ENCODE measurements around the gene MEF2D.

The MEF2D gene

DNA sequence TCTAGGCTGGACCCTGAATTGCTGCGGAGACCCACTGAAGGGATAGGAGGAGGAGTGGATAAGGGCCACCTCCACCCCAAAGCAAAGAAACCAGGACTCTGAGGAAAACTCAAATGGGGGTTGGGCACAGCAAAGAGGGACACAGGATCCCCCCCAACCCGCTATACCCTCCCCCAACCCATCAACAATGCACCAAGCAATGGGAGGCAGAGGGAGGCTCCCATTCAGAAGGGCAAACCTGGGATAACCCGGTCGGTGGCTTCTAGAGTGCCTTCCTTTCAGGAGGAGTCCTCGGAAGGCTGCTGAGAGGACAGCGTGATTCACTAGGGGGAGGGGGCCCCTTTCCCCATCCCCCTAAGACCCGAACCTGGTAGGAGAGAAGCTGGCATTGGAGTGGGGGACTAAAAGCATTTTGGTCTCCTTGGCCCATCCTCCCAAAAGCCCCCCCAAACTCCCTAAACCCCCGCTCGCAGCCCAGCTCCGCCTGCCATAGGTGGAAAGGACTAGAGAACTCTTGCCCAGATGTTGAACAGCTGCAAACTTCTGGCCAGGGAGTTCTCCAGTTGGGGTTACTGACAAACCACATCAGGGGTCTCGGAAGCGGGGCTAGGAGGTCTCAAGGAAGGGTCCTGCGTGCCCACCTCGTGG lies 1.3 kb downstream of the MEF2D start:
- no peak for DNase-seq

DNA sequence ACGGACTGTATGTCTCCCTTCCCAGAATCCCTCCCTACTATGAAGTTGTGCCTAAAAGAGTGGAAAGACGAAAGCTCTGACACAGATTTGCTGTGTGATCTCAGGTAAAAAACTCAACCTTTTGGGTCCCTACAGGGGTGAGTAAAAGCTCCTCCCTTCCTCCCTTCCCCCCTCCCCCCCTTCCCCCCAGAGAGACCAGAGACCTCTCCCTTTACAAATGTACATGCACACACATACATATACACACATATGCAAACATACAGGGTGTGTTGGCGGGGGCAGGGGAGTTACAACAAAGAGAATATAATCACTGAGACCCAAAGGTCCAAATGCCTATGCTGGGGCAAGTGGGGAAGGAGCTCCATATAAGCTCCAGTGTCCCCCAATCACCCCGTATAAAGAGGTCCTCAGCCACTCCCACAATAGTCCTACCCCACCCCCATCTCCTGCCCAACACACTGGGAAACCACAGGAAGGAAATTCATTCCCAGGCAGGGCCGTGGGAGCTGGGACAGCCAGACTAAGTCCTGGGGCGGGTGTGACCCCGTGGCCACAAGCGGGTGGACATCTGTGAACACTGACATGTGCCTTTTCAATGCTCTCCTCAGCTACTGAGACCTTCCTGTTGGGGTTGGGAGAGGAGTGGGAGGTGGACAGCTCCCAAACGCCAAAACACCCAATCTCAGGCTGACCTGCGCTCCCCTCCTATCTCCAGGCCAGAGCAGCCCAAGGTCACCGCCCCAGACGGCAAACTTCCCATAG lies 2.0 kb downstream of the MEF2D start:
- no peak for DNase-seq

DNA sequence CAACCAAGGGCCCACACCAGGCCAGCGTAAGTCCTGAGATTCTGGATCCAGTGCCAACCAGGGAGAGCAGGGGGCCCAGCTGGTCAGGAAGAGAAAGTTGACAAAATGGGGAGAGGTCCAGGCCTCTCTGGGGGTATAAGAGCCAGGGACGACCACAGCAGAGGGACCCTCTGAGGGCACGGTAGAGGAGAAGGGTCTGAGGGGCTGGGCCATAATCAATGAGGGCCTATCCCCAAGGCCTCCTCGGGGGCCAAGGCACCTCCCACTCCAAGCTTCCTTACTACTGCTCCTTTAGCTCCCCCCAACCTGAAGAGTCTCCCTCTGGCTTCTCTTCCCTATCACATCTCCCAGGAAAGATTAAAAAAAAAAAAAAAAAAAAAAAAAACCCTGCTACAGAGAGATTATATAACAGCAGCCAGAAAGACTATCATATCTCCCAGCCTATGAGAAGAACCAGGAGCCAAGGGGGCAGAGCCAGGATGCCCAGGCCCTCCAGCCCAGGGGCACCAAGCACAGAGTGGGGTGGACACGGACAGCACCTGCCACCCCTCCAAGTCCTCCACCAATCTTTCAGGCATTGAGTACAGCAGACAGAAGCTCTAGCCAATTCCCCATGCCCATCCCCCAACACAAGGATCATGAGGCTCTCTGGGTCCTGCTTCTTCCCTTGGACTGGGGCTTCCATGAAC lies 2.7 kb downstream of the MEF2D start:
- DNase-seq, result no peak

DNA sequence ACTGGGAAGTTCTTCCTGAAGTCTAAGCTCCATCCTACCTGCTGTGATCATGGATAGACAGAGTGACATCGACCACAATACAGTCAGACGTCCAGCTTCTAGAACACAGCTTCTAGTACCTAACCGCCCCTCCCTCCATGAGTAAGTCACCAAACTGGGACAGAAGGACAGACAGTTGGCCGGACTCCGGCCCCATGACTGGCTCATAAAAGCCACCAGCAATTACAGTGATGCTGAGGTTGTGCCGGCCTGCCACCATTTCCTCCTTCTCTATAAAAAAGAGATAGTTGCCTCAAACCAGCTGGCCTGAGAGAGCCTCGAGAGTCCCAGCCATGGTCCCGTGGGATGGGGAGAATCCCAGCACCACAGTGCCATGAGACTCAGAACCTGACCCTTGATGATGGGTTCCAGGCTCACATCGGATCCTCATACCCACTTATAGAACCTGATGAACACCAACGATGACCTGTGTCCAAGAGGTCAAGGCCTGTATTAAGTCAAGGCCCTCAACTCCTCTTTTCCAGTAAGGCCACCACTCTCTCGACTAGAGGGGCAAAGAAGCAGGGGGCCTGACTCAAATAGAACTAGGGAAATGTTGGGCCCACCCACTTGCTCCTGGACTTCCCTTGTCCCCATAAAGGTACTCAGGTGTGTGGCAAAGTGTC lies 3.4 kb downstream of the MEF2D start:
- no peak for DNase-seq

DNA sequence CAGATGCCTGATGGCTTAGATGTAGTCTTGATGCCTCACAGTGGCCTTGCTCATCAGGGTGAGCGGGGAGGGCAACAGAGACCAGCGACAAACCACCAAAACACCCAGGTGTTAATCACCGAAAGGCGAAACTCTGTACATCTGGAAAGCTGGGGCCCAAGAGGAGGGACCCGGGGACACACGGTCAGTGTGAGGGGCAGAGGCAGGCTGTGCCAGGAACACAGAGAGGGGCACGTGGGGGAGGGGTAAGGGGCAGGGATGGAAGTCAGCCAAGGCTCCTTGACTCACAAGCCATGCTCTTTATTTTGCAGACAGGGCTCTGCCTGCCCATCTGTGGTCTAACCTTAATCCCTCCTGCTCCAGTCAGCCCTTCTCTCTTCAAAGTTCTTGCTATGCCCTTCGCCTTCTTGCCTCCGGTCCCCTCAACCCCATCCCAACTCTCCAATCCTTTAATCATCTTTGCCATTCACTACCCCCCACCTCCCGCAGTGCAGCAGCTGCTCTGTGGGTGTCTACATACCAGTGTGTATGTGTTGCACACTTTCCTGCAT lies 4.3 kb downstream of the MEF2D start:
- DNase-seq, result no peak

DNA sequence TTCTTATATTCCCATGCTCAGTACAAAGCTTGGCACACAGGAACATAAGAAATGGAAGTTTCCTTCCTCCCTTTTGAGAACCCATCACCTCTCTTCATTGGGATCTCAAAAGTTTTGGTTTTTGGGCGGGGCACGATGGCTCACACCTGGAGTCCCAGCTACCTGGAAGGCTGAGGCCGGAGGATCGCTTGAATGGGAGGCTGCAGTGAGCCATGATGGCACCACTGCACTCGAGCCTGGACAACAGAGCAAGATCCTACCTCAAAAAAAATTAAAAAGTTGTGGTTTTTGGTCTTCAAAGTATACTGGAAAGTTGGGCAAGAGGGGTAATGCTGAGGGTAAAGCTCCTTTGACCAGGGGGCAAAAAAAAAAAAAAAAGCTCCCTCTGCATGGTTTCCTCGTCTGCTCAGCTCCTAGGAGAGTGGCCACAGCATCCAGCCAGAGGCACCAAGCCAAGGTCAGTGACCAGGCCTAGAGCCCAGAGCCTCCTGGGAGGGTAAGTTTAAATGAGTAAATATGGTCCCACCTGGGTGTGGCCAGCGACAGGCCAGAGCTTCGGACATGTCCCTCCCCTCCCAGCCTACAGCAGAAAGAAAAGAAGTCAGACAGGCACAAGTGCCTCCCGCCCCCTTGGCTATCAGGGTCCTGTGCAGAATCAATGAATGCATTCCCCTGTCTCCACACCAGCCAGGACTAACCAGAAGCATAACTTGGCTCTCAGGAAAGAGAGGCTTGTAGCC lies 5.0 kb downstream of the MEF2D start:
- no peak for DNase-seq

DNA sequence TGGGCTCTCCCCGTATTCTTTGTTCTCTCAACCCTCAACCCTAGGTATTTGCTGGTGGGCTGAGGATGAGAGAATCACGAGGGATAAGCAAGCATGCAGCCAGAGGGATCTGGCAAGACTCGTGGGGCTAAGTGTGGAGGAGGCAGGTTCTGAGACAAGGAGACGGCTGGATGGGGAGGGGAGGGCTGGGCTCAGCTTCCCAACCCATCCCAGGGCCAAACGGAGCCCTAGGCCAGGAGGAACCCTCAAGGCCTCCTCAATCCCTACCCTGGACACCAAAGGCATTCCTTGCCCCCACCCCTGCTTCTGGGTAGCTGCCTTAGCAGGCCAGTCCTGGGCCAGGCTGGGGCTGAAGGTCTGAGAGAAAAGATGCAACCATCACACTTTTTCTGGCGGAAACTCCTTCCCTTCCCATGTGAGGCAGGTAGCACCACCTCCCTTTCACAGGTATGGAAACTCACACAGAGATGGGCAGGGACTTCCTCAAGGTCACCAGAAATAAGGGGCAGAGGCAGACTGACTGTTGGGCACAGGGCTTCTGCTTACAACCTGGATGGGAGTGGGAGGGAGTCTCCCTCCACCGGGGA lies 6.2 kb downstream of the MEF2D start:
- DNase-seq, result no peak

DNA sequence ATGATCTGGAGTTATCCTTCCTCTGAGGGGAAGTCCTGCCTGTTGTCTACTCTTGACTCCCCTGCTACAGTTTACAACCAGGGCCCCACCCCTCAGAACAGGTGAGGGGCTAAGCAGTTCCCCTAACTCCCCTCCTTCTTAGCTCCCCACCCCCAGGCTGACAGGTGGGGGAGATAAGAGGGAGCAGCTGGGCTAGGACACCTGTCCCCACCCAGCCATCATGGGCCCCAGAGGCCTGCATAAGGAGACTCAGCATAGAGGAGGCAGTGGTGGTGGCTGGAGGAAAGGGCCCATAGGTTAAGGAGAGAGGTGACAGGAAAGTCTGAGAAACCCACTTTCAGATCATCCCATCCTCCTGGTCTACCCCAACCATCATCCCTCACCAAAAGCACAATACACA lies 6.8 kb downstream of the MEF2D start:
- DNase-seq, result no peak

DNA sequence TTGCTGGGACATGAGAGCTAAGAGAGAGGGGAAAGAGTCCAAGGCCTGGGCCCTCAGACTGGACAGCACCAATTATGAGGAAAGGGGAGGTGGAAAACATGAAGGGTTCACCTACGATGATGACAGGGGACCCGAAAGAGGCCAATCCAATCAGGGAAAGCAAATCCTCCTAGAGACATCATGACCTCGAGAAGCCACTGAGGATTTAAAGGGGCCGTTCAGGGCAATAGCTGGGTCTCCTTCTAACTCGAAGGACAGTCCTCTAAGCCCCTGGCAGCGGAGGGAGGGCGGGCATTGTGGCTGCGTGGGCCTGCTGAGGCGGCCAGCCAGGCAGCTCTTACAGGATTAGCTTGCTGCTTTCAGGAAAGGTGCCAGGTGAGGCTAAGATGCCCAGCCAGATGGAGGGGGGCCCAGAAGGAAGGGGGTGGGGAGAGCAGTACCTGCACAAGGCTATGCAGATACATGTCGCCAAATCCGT lies 7.4 kb downstream of the MEF2D start:
- no peak for DNase-seq

DNA sequence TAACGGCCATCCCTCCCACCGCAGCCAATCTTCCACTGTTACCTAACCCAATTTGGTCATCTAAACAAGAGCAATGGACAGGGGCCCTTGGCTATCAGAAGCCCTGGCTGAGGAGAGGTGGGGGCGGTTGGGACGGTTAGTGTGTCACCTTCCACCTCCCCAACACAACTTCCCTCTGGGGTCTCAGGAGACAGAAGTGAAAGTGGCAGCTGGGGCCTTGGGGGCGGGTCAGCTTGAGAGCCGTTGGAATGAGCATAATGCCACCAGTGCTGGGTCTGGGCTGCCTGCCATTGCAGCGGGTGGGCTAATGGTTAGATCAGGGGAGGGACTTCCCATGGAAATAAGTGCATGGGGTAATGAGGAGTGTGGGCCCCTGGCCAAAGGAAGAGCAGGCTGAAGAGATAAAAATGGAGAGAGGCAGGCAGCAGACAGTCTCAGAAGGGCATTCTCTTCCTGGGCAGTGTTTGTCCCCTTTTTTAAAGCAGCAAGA lies 7.9 kb downstream of the MEF2D start:
- no peak for DNase-seq

DNA sequence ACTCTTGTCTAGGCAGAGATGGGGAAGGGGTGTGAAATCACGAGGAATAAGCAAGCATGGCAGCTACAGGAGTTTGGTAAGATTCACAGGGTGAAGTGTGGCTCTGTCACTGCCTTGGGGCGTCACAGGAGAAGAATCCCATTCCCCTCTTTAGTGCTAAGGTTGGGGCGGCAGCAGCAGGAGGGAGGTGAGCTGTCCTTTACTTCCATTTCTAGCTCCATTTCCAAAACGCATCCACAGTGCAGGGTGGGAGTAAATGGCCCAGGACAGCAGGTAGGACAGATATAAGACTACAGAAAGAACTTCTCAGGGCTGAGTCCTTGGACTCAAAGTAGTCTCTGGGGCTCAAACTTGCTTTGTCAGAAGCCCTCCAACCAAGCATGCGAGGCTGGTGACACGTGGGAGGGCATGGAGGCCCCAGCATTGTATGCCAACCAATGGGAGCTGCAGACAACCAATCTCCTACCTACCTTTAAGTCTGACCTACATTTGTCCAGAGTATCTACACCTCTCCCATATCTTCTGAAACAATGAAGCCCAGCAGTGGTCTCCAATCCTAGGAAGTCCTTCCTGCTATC lies 8.5 kb downstream of the MEF2D start:
- no peak for DNase-seq

DNA sequence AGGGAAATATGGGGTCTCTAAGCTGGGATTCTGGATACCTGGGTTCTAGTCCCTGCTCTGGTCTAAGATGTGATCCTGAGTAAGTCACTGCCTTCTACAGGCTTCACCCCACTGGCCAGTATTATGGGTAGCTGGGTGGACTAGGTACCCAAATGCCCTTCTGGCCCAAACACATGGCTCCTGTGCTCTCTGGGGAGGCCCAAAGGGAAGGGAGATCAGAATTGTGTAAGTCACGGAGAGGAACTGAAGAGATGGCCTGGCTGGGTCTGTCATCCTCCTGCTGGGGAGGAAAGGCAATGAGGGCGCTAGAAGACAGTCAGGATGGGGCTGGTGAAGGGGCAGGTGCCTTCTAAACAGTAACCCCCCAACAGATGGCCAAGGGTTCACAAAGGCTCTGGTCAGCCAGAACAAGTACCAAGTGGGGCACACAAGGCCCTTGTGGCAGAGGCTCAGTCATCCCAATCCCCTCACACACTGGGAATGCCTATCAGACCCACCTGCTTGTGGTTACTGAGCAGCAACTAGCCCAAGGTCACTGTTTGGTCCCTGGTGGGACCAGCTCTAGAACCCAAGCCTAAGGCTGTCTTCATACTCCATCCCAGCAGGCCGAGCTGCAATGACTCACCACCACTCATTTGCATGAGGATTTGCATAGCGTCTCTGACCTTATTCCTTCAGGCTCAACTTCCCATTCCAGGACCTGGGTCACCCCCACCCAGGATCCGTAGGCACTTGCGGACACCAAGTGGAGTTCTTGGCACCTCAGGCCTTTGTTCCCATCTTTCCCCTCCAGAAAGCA lies 9.2 kb downstream of the MEF2D start:
- DNase-seq, result no peak

DNA sequence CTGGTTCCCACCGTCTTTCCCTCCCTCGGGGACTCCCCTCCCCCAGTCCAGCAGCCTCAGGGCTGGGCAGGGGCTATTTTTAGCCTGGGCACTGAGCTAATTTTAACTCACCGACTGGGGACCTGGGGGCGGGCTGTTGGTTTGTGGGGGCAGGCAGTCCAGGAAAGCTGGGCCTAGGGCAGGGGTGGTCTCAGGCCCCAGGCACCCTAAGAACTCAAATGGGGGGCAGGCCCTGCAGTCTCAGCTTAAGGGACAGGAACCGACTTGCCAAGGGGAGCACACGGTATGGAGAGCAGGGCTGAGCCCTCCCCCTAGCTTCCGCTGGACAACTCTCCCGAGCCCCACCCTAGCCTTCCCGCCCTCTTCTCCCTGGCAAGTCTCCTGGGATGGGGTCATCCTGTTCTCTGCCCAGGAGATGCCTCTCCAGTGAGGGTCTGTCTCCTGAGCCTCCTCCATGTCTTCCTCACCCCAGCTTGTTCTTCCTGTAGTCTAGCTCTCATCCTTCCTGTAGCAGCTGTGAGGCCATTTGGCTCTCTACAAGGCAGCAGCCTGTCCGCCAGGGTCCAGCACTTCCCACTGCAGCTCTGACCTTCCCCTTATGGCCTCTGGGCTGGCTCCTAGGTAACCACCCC lies 10.1 kb downstream of the MEF2D start:
- DNase-seq, result no peak

DNA sequence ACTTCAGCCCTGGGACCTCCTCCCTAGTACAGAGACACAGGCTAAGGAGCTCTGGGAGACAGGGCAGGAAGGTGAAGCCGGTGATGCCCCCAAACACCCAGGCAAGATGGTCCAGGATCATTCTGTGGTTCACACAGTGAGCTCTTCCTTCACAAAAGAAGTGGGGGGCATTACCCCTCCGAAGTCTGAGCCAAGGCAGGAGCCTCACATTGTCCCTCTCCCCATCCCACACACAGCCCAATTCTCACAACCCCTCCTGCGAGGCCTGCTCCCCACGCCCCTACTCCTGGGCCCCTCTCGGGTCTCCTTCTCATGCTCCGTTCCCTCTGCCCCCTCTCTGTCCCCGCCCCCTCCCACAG lies 10.7 kb downstream of the MEF2D start:
- DNase-seq, result no peak

DNA sequence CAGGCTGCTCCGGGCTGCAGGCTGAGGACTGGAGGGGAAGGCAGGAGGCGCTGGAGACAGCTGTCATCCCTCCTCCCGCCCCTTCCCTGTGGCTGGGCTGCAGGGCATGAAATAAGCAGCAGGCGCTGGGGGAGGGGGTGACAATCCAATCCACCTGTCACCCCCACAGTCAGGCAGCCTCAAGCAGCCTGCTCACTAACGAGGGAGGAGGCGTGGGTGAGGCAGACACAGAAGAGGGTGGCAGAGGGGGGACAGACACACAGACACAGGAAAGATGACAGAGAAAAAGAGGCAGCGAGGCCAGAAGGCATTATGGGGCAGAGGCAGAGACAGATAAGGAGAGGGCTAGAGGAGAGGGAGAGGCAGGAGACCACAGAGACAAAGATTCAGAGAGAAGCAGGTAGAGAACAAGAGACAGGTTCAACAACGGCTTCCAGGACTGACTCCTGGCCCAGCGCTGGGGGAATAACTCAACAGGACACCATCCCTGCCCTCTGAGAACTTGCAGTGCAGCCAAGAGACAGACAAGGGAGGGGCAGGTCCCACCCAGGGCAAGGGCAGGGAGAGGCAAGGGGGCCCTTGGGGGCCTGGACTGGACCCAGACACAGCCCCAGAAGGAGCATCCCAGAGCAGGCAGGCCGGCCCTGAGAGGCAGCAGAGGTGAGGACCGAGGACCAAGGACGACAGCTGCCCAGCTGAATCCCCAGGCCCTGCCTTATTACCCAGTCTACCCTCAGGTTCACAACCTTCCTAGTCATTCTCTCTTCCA lies 11.2 kb downstream of the MEF2D start:
- no peak for DNase-seq

DNA sequence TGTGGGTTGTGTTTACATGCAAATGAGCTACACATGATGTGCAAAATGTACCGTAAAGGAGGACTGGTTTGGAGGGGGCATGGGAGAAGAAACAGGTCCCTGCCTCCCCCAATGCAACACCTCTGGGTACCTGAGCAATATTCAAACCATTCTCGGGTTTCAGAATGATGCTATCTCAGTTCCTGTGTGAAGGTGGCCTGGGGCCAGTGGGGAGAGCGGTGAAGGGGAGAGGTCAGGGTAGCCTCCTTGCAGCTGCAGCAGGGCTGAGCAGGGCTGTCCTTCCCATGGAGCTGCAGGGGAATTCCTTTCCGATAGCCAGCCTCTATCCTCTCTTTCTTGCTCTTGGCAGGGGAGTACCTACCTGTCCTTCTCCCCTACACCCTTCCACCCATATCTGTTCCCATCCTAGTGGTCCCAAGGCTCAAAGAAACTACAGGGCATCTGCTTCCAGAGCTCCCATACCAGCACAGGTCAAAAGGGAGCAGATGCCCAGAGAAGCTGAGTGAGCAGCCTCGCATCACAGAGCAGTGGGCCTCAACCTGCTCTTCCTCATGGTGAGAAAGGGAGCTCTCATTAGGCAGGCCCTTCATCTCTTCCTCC lies 11.9 kb downstream of the MEF2D start:
- DNase-seq, result no peak

DNA sequence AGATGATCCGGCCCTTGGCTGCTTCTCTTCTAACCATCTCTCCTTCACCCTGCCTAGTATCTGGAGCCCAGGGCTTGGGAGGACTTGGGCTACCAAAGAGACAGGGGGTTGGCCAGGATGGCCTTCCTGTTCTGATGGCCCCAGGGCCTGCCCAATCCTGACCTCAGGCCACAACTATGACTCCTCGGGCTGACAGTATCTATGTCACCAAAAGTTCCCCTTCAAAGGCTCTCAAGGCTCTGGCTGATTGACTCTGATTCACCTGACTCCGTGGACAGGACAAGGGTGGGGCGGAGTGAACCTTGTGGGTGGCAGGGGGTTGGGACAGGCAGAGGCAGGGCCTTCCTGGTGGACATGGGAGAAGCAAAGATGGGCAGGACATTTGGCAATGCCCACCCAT lies 12.7 kb downstream of the MEF2D start:
- no peak for DNase-seq

DNA sequence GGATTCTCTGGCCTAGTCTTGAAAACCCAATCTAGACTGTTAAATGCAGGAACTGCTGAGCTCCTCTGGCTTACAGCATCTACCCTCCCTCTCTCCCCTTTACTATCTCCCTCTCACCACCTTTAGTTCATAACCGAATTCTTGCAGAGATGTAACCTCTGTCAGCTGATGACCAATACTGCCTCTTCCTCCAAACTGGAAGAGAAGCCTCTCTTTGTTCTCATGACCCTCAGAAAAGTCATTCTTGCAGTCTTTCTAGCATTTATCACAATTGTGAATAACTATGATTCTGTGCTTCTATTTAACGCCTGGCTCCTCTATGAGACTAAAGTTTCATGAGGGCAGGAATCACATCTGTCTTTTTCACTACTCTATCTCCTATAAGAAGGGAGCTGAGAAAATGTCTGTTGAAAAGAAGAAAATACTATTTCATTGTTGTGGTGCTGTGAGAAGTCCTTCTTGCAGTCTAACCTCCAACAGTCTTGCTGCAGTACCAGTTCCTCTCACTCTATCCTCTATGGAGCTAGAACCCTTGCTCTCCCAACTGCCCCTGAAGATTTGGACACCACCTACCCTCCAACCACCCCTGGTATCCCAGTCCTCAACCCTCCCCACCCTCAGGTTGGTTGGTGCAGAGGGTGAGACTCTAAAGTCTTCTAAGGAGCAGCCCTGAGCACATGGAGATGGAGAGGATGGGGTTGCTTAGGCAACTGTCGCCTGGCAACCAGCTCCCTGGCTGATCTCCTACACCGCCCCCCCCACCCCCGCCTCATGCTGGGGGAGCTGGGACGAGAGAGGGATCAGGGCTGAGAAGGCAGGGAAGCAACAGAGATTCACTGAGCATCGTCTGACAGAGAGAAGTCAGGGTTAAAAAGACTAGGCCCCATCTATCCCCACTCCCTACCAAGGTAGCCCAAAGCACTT lies 13.9 kb downstream of the MEF2D start:
- DNase-seq, result no peak

All from activated naive CD4-positive, alpha-beta T cell (primary cell).